ENCODE results near the gene ITGB4. TPM values are rescaled to one million over a fixed set of nuclear protein-coding genes. Genes with fewer than 3 reads are reported as not detected.

ITGB4 gene
- polyA plus RNA-seq, 1 of the 3 experiments (the other 2 are of a cell fraction), result 7.0 TPM

DNA sequence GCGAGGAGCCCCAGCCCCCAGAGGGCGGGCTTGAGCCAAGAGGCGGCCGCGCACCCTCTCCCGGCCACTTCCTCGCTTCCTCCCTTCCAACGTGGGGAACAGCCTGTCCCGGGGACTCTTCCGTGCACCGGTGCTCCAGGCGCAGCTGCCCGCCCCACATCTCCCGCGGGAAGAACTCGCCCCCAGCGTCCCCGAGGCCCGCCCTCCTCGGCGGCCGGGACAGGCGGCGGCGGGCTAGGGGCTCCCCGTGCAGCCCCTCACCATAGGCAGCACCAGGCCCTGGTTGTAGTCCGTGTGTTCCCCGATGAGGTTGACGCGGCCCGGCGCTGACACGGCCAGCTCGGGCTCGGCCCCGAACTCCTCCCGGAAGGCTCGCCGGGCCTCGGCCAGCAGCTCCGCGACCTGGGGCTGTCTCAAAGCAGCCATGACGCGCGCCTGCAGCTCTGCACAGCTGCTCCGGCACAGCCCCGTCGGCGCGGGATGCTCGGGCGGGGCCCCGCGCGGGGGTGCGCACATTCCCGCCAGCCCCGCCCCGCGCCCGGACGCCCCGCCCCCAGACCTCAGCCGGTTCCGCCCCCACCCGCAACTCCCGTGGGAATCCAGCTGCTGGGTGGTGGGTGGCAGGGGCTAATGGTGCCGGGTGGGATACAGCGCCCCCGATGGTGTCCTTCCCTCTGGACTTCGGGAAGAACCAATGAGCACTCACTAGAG lies 43.6 kb downstream of the ITGB4 start, which contains the start of gene GALK1 (continued):
- TF ChIP-seq PBX3 (IDR thresholded peaks at IDR 0.05) (no peak), TAF1 (IDR thresholded peaks at IDR 0.05; ENCODE audit: borderline replicate concordance, low read depth, low read length) (no peak), SMC3 (IDR thresholded peaks at IDR 0.05; ENCODE audit: low read depth, low read length) (0 out of 2 replicates have a peak, but pooled peaks have one; percentile 10), FOXM1 (IDR thresholded peaks at IDR 0.05; ENCODE audit: low read depth) (0 out of 2 replicates have a peak, but pooled peaks have one; percentile 38), EZH2phosphoT487 (IDR thresholded peaks at IDR 0.05; ENCODE audit: borderline replicate concordance, low read depth) (no peak), RXRA (IDR thresholded peaks at IDR 0.05; ENCODE audit: borderline replicate concordance, low read depth) (no peak), YY1 (IDR thresholded peaks at IDR 0.05; ENCODE audit: low read depth) (peak; percentile 57; the same call in 1 of the 2 replicates), NRF1 (IDR thresholded peaks at IDR 0.05; ENCODE audit: low read depth, low read length) (peak; percentile 57), RCOR1 (IDR thresholded peaks at IDR 0.05; ENCODE audit: low read length) (no peak; the same call in 1 of the 2 replicates), GABPA (IDR thresholded peaks at IDR 0.05; ENCODE audit: low read depth) (no peak), FOXJ3 (CRISPR knock-in tag; IDR thresholded peaks at IDR 0.05) (no peak), IRF3 (IDR thresholded peaks at IDR 0.05; ENCODE audit: low read depth, low read length) (no peak), NFIC (IDR thresholded peaks at IDR 0.05; ENCODE audit: borderline replicate concordance) (no peak), CHD2 (IDR thresholded peaks at IDR 0.05; ENCODE audit: low read length, partially characterized antibody) (peak; percentile 54), EP300 (IDR thresholded peaks at IDR 0.05; ENCODE audit: borderline replicate concordance in 1 of 2, low read depth in 1 of 2, low read length in 1 of 2) (no peak), MEF2A (IDR thresholded peaks at IDR 0.05; ENCODE audit: borderline replicate concordance, low read depth) (no peak), MAX (IDR thresholded peaks at IDR 0.05; ENCODE audit: low read depth) (peak; percentile 45; the same call in 1 of the 2 replicates), RFX5 (IDR thresholded peaks at IDR 0.05; ENCODE audit: low read length) (no peak), TEAD4 (IDR thresholded peaks at IDR 0.05; ENCODE audit: borderline replicate concordance, insufficient read depth) (no peak), FOSL2 (IDR thresholded peaks at IDR 0.05; ENCODE audit: borderline replicate concordance, low read depth) (no peak), USF1 (IDR thresholded peaks at IDR 0.05; ENCODE audit: borderline replicate concordance, low read depth) (no peak), JUND (IDR thresholded peaks at IDR 0.05) (no peak), ELF1 (IDR thresholded peaks at IDR 0.05) (no peak)
- TF ChIP-seq, protein P1, sequence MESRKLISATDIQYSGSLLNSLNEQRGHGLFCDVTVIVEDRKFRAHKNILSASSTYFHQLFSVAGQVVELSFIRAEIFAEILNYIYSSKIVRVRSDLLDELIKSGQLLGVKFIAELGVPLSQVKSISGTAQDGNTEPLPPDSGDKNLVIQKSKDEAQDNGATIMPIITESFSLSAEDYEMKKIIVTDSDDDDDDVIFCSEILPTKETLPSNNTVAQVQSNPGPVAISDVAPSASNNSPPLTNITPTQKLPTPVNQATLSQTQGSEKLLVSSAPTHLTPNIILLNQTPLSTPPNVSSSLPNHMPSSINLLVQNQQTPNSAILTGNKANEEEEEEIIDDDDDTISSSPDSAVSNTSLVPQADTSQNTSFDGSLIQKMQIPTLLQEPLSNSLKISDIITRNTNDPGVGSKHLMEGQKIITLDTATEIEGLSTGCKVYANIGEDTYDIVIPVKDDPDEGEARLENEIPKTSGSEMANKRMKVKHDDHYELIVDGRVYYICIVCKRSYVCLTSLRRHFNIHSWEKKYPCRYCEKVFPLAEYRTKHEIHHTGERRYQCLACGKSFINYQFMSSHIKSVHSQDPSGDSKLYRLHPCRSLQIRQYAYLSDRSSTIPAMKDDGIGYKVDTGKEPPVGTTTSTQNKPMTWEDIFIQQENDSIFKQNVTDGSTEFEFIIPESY (IDR thresholded peaks at IDR 0.05; ENCODE audit: borderline replicate concordance, low read depth), result no peak

Data from SK-N-SH (cell line).